GM19238 (cell line): ENCODE data around the gene SDR39U1.

Experiments
- DNase-seq: peaks from one replicate; pipeline ENCODE4 v3.0.0; 2011; ENCODE audit warnings: low spot score; ENCODE audit not compliant: insufficient read length

SDR39U1 gene

GRCh38 chr14:24390701-24391468 lies 51.7 kb downstream of the SDR39U1 start:
- DNase-seq = no peak
